Gastroesophageal sphincter (tissue), 3 donors: ENCODE results near the gene ERBIN.

Experiments
- POLR2A ChIP-seq, 2 donors: fragments of 450-650 bp; IDR thresholded peaks; one replicate each; pipeline ENCODE4 v1.6.1; 2017; ENCODE audit warnings: antibody characterized with exemption in 2 of 2, mild to moderate bottlenecking in 2 of 2, moderate library complexity in 1 of 2
- TF ChIP-seq, protein P1 (sequence below), 4 experiments: fragments of 200-600 bp in 2 of 4; fragments of 450-650 bp in 2 of 4; sonication (generic) in 1 of 4; IDR thresholded peaks; one replicate each; pipeline ENCODE4 v1.5.1; 2017 to 2019; ENCODE audit warnings: antibody characterized with exemption in 4 of 4, mild to moderate bottlenecking in 2 of 4, moderate library complexity in 2 of 4

DNA sequence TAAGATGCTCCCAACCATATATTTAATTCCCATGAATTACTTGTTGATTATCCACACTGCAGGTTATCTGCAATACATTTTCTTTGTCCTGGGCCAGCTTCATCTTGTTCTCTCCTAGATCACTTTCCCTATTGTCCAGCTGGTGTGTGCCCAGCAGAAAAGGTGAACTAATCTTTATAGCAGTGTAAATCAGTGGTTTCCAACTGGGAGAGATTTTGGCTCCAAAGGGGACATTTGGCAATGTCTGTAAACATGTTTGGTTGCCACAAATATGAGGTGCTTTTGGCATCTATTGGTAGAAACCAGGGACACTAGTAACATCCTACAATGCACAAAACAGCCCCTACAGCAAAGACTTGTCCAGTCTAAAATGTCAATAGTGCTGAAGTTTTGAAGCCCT, 20.1 kb upstream of the ERBIN start:
- no peak for TF ChIP-seq POLR2A (IDR thresholded peaks at IDR 0.05)
- TF ChIP-seq, protein P1, sequence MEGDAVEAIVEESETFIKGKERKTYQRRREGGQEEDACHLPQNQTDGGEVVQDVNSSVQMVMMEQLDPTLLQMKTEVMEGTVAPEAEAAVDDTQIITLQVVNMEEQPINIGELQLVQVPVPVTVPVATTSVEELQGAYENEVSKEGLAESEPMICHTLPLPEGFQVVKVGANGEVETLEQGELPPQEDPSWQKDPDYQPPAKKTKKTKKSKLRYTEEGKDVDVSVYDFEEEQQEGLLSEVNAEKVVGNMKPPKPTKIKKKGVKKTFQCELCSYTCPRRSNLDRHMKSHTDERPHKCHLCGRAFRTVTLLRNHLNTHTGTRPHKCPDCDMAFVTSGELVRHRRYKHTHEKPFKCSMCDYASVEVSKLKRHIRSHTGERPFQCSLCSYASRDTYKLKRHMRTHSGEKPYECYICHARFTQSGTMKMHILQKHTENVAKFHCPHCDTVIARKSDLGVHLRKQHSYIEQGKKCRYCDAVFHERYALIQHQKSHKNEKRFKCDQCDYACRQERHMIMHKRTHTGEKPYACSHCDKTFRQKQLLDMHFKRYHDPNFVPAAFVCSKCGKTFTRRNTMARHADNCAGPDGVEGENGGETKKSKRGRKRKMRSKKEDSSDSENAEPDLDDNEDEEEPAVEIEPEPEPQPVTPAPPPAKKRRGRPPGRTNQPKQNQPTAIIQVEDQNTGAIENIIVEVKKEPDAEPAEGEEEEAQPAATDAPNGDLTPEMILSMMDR (IDR thresholded peaks at IDR 0.05), result no peak
